GM19193 (cell line): ENCODE results near the gene HPCAL1.

Source experiments
- POLR2A ChIP-seq: IDR thresholded peaks from 4 replicates; pipeline ENCODE4 v1.6.1; 2011; ENCODE audit not compliant: insufficient read depth, insufficient read length; ENCODE audit errors: extremely low read depth

The HPCAL1 gene

DNA sequence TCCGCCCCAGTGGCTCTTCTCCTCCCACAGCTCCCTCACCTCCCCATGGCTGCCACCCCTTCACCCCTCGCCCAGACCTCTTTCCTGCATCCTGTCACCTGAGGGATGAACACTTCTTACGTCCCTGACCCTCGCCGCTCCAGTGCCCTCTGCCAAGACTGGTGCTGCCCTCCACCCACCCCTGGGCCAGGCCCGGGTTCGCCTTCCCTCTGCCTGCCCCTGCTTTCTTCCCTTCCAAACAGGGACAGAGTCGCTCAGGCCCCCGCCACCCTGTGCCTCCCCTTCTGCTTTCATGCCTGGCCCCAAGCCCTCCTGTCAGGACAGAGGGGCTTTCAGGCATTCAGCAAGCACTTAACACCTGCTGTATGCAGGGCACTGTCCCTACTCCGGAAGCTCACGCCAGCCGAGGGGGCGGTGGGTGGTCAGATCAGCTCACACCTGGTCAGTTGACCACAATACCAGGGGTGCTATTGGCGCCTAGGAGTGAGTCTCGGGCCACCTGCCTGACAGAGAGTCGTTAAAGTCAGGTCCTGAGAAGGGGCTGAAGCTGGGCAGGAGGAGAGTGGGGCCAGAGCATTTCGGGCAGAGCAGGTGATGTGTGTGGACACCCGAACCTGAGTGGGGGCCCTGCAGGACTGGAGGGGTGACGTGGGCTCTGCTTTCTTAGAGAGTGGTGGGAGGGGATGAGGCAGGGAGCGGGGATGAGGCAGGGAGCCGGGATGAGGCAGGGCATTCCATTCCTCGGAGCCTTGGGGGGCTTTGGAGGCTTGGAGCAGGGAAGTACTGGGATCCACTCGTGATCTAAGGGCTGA, 26.0 kb upstream of the HPCAL1 start:
- no peak for TF ChIP-seq POLR2A

DNA sequence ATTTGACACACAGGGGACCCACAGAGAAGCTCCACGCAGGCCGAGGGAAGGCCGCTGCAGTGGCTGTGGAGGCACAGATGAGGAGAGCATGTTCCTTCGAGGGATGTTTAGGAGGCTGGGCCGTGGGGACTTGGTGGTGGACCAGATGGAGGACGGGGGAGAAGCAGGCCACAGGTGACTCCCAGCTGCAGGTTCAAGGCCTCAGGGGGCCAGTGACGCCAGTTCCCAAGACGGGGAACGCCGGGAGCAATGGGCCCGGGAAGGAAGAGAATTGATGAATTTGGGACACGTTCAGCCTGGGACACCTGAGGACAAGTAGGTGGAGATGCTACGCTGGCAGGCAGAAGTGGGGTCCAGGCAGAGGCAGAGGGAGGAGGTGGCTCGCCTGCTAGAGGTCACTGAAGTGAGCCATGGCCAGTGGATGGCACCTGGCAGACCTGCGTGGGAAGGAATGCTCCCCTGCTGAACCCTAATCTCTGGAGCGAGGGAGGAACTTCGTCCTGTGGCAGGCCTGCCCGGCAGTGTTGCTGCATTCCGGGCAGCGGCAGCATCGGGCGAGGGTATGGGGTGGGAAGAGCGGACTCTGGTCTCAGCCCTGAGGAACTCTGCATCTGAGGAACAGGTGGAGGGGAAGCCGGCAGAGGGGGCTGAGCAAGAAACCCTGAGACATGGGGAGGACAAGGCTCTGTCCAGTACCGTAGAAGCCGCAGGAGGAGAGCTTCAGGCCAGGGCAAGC, 25.2 kb upstream of the HPCAL1 start:
- TF ChIP-seq POLR2A, result no peak

DNA sequence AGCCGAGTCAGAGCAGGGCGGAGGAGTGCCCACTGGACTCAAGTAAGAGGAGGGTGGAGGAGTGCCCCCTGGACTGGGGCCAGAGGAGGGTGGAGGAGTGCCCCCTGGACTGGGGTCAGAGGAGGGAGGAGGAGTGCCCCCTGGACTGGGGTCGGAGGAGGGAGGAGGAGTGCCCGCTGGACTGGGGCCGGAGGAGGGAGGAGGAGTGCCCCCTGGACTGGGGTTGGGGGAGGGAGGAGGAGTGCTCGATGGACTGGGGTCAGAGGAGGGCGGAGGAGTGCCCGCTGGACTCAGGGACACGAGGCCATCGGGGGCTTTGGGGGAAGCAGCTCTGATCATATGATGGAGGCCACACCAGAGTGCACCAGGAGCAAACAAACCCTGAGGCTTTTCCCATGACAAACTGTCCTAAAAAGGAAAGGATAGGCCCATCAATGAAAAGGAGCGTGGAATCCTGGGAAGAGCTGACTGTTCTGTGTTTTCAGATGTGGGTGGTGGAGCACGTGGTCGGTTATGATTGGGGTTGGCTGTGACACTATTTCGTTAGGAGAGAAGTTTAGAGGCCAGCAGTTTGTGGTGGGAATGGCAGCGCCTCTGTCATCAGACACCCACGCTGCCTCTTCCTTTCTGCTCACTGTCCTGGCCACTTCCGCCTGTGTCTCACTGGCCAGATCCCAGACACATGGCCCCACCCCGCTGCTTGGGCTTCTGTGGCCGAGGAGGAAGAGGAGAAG, 24.5 kb upstream of the HPCAL1 start:
- no peak for TF ChIP-seq POLR2A

DNA sequence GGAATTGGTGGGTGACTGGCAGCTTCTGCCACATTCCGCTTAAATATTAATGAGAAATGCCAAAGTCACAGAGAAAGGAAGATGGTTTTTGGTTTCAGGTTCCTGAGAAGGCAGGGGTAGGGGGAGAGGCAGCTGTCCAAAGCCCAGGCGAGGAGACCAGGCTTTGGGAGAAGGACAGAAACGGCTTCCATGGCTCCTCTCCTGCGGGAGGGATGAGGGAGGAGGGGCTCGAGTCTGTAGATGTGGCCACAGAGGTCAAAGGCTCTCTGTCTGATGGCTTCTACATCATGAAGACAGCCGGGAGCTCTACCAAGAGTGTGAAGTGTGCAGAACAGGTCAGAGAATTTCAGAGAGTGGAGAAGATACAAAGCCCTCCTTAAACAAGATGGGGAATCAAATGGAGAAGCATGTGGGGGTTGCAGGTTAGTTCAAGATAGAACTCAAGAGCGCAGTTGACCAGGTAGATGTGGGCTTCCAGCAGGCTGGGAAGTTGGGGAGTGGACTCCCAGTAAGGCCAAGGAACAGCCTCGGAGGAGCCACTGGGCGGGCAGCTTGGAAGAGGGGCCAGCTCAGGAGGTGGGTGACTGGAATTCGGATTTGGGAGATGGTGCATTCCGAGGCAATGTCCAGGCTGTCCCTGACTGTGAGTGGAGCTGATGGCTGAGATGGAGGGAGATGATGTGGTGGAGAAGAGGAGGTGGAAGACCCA, 23.8 kb upstream of the HPCAL1 start:
- TF ChIP-seq POLR2A, result no peak

DNA sequence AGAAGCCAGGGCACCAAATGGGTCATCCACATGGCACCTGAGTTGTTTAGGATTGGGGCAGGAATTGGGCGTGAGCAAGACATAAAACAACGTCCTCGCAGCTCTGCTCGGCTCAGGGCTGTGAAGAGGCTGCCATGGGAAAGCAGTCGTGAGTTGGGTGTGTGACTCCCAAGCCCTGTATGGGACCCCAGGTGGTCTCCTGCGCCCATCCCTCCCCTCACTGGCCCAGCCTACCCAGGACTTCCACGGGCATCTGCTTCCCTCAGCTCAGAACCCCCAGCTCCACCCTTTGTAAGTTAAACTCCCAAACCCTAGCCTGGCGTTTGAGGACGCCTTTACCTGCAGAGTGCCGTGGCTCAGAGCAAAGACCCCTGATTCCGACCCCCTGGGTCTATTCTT, 23.2 kb upstream of the HPCAL1 start:
- TF ChIP-seq POLR2A, result no peak

DNA sequence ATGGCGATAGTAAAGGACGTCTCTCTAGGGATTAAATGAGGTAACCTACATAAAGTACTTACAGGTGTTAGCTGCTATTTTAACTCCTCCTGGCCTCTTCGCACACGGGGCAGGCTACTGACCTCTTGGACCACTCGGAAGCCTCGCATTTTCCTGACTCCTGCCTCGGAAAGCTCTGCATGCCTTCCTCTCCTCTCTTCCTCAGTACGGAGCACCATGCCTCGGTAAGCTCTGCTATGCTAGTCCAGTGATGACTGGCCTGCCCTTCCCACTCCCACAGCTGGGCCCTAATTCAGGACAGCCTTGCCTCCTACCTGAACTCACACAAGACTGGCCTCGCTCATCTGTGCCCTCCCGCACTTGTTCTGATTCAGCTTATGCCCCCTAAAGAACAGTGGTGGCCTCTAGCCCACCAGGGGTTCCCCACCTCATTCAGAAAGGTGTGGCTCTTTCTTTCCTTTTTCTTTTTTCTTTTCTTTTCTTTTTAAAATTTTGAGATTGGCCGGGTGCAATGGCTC, 22.7 kb upstream of the HPCAL1 start:
- no peak for TF ChIP-seq POLR2A

DNA sequence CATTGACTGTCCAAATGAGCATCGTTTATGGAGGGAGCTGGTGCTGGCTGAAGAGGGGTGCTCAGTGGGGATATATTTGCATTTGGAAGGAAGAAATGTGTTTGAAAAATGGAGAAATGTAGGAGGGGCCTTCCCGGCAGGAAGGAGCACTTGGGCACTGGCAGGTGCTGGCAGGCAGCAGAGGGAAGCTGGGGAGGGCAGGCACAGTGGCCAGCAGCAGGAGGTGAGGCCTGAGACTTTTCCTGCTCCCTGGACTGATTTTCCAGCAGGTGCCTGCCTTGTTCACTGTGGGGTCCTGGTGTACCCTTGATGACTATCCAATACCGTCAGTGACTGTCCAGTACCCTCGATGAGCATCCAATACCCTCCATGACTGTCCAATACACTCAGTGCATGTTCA, 20.8 kb upstream of the HPCAL1 start:
- no peak for TF ChIP-seq POLR2A

DNA sequence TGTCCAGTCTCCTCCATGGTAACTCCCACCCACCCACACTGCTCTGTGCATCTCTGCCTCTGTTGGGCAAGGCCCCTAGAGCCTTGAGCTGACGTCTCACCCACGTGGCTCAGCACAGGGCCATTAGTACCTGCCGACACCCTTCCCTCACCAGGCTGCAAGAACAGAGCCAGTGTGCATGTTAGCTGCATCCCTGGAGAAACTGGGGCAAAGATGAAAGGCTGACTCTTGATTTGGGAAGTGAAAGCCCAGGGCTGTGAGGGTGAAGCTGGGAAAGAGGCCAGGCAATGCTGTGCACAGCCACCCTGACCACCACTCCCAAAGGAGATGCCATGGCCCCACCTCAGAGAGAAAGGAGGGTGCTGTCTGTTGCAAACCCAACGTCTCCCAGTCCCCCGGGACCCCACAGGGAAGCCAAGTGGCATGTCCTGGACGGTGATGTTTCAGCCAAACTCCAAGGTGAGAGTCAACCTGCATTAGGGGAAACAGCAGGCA, 20.0 kb upstream of the HPCAL1 start:
- TF ChIP-seq POLR2A, result no peak

DNA sequence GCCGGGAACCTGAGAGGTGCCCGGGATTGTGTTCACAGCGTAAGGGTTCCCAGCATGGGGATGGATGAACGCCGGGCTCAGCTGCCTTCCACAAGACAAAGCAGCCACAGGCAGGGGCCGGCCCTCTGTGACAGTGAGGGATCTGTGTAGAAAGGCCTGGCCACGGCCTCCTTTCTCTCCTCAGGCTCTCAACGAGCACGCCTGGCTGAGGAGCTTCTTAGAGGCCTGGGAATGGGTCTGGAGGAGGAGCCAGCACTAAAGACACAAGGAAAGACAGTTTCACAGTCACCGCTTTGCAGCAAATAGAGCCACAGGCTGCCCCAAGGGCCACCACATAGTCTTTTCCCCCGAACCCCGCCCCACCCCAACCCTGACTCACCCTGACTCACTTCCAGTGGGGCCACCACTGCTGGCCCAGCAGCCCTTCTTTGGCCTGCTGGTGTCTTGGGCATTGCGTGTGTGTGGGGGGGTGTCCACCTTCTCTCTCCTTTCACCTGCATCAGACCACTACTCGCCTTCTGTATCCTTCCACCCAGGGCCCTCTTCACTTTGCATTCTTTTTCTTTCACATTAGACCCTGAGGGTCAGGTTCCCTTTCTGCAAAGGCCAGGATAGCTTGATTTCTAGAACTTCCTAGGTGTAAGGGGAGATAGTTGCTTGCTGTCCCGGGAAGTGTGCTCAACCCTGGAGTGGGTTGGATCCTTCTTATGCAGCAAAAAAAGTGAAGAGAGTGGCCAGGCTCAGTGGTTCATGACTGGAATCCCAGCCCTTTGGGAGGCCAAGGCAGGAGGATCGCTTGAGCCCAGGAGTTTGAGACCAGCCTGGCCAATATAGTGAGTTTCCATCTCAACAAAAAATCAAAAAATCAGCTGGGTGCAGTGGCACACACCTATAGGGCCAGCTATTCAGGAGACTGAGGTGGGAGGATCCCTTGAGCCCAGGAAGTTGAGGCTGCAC, 19.3 kb upstream of the HPCAL1 start:
- no peak for TF ChIP-seq POLR2A

DNA sequence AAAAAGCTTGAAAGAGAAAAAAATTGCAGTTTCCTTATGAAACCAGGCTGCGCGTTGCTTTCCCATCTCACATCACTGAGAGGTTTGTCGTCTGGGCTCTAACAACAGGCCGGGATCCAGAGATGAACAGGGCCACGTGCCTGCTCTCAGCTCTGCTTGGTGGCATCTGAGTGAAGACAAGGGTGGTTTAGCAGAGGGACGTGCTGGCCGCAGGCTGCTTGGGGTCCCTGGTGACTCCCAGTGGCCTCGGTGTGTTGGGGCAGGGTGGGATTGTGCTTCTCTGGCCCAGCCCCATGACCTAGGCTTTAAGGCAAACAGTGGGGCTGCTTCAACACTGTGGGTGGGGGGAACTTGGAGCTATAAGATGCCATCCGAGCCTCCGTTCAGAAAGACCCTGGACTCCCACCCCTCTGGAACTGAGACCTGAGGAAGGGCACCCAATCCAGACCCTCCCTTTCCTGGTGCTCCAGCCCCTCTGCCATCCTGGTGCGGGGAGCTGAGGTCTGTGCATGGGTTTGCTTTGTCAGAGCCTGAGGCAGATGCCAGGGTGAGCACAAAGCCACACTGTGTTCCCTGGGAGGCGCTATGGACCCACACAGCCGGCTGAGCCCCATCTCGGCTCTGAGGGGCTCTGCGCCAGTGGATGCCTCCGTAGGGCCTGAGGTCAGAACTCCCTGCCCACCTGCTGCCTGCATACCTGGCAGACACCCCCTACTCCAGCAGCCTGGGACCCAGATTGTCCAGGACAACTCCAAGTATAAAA, 18.4 kb upstream of the HPCAL1 start:
- no peak for TF ChIP-seq POLR2A

DNA sequence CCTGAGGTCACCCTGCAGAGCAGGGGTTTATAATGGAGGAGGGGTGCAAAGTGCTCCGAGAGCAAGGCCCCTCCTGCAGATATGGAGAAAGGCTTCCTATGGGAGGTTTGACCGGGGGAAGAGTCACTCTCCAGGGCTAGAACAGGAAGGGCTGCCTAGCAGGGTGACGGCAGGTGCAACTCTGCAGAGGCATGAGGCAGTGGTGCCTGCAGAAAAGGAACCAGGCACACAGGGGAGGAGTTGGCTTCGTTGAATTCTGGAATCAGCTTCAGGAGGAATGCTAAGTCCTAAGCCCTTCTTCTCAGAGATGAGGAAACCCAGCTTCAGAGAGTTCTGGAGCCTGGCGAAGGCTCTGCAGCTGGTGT, 17.5 kb upstream of the HPCAL1 start:
- no peak for TF ChIP-seq POLR2A

DNA sequence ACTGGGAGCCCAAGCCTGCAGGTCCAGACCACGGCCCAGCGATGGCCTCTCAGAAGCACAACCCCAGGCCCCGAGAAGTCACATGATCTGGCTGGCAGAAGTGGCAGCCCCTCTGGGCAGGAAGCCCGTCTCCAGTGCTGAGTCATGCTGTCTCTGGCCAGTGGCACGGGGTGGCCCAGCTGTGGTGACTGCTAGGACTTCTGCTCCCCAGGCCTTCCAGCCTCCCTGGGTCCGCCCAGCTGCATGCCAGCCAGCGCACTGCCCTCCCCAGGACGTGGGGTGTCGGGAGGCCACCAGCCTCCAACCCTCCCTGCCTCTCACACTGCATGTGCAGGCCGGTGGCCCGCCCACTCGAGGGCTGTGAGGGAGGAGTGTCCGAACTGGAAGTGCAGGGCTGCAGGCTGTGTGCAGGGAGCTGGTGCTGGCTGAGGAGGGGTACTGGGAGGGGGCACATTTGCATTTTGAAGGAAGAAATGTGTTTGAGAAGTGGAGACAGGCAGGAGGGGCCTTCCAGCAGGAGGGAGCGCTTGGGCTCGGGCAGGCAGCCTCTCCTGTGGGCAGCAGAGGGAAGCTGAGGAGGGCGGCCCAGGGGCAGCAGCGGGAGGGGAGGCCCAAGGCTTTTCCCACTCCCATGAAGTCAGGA, 17.0 kb upstream of the HPCAL1 start:
- TF ChIP-seq POLR2A, result no peak
